NCI-H2171 treated with DMSO at 0.1 percent for 48 hours (cell line): ENCODE measurements around the gene DCDC2C.
A peak's percentile ranks its signal among the peaks of the same experiment; 100 is the strongest.

Experiments used
- DNase-seq: peaks from one replicate; lab custom pipeline; 2025; lab: John Stamatoyannopoulos, UW

DCDC2C gene

GRCh38 chr2:3743951-3744555 is 40.7 kb downstream of the DCDC2C start:
- DNase-seq, result no peak

- DNase-seq, result peak; percentile 7
Observed at GRCh38 chr2:3745920-3746319, 42.5 kb downstream of the DCDC2C start.

GRCh38 chr2:3747032-3747654 is 43.8 kb downstream of the DCDC2C start:
- DNase-seq, result no peak

GRCh38 chr2:3747826-3748225 is 44.5 kb downstream of the DCDC2C start:
- no peak for DNase-seq

- no peak for DNase-seq
Observed at GRCh38 chr2:3749201-3749600, 45.8 kb downstream of the DCDC2C start.

GRCh38 chr2:3751251-3751650 is 47.9 kb downstream of the DCDC2C start:
- no peak for DNase-seq

GRCh38 chr2:3751806-3752205 is 48.4 kb downstream of the DCDC2C start:
- no peak for DNase-seq

- DNase-seq, result no peak
Observed at GRCh38 chr2:3752376-3752775, 49.0 kb downstream of the DCDC2C start.

- DNase-seq, result no peak
Observed at GRCh38 chr2:3753561-3753960, 50.2 kb downstream of the DCDC2C start.

- no peak for DNase-seq
Observed at GRCh38 chr2:3754280-3754679, 50.9 kb downstream of the DCDC2C start.

GRCh38 chr2:3754795-3755194 is 51.4 kb downstream of the DCDC2C start:
- no peak for DNase-seq

GRCh38 chr2:3755277-3755676 is 51.9 kb downstream of the DCDC2C start:
- no peak for DNase-seq

- DNase-seq, result no peak
Observed at GRCh38 chr2:3756306-3756705, 52.9 kb downstream of the DCDC2C start.

- DNase-seq, result no peak
Observed at GRCh38 chr2:3758906-3759305, 55.5 kb downstream of the DCDC2C start.

GRCh38 chr2:3759331-3759730 is 56.0 kb downstream of the DCDC2C start:
- no peak for DNase-seq

- no peak for DNase-seq
Observed at GRCh38 chr2:3759761-3760160, 56.4 kb downstream of the DCDC2C start.

- no peak for DNase-seq
Observed at GRCh38 chr2:3761272-3761671, 57.9 kb downstream of the DCDC2C start.

- DNase-seq, result no peak
Observed at GRCh38 chr2:3762771-3763447, 59.5 kb downstream of the DCDC2C start.

GRCh38 chr2:3766824-3767223 is 63.4 kb downstream of the DCDC2C start:
- no peak for DNase-seq

GRCh38 chr2:3768960-3769765 is 65.8 kb downstream of the DCDC2C start:
- no peak for DNase-seq

GRCh38 chr2:3769766-3770165 is 66.4 kb downstream of the DCDC2C start:
- no peak for DNase-seq

GRCh38 chr2:3770724-3771415 is 67.5 kb downstream of the DCDC2C start:
- DNase-seq, result no peak
